Choroid plexus epithelial cell (primary cell): ENCODE results near the gene CHRND.

ENCODE experiments used
- DNase-seq: peaks from one replicate; pipeline ENCODE4 v3.0.0-alpha.2; 2010; ENCODE audit warnings: low read depth
- H3K4me3 ChIP-seq: 2 replicates; pipeline ENCODE4 v1.5.1; 2011; ENCODE audit warnings: low read depth, mild to moderate bottlenecking, control low read depth, low read length, moderate library complexity
- CTCF ChIP-seq: conservative IDR thresholded peaks from 2 replicates; pipeline ENCODE4 v1.5.1; 2011; ENCODE audit warnings: low read depth, mild to moderate bottlenecking, control low read depth, inconsistent platforms, low read length, moderate library complexity

The CHRND gene

GRCh38 chr2:232480201-232481190, 45.5 kb upstream of the CHRND start:
- H3K4me3 ChIP-seq: no peak overlapping the region
- no peak for TF ChIP-seq CTCF
- DNase-seq: no peak

GRCh38 chr2:232481322-232482140, 44.4 kb upstream of the CHRND start:
- no peak overlapping the region for H3K4me3 ChIP-seq
- DNase-seq: no peak
- TF ChIP-seq CTCF: no peak

GRCh38 chr2:232482301-232483238, 43.4 kb upstream of the CHRND start:
- DNase-seq: no peak
- TF ChIP-seq CTCF: no peak
- no peak overlapping the region for H3K4me3 ChIP-seq

GRCh38 chr2:232483311-232483922, 42.5 kb upstream of the CHRND start:
- no peak for DNase-seq

GRCh38 chr2:232483923-232484627, 41.9 kb upstream of the CHRND start:
- no peak for DNase-seq
- H3K4me3 ChIP-seq: no peak overlapping the region
- no peak for TF ChIP-seq CTCF

More at GRCh38 chr2:232483311-232483922, 42.5 kb upstream of the CHRND start:
- no peak overlapping the region for H3K4me3 ChIP-seq
- TF ChIP-seq CTCF: no peak
